HL-60 (cell line): ENCODE measurements around the gene PEX10.

Experiments used
- CTCF ChIP-seq: IDR thresholded peaks from one replicate; pipeline ENCODE4 v1.5.1; 2011; ENCODE audit warnings: low read length, control low read depth, inconsistent platforms; ENCODE audit not compliant: insufficient read depth
- POLR2AphosphoS5 ChIP-seq: IDR thresholded peaks from 2 replicates; pipeline ENCODE4 v1.6.1; 2012; ENCODE audit warnings: low read depth

- TF ChIP-seq POLR2AphosphoS5 (no peak), CTCF (no peak)
Measured at GRCh38 chr1:2378956-2379732, 33.2 kb downstream of the PEX10 start.
